Stomach smooth muscle (tissue), 2 donors: ENCODE results near the gene PPP2R2D.
"Not testable (repeated sequence)": the region's sequence is repeated elsewhere in the genome, so short reads cannot be mapped to it uniquely, and the experiment has no call there.

Experiments used
- H3K27ac ChIP-seq: one replicate; pipeline ENCODE4 v1.7.0; 2013; ENCODE audit warnings: mild to moderate bottlenecking, low read length, inconsistent platforms
- H3K27me3 ChIP-seq, 2 donors: one replicate each; pipeline ENCODE4 v1.7.0; 2013; ENCODE audit warnings: low read length in 2 of 2; ENCODE audit not compliant: insufficient read depth in 2 of 2, control insufficient read depth in 1 of 2
- H3K36me3 ChIP-seq, 2 donors: one replicate each; pipeline ENCODE4 v1.7.0; 2013; ENCODE audit warnings: low read length in 2 of 2; ENCODE audit not compliant: control insufficient read depth in 2 of 2, insufficient read depth in 2 of 2
- H3K4me1 ChIP-seq: one replicate; pipeline ENCODE4 v1.7.0; 2013; ENCODE audit warnings: low read length; ENCODE audit not compliant: control insufficient read depth, insufficient read depth
- H3K4me3 ChIP-seq, 2 donors: one replicate each; pipeline ENCODE4 v1.7.0; 2013; ENCODE audit warnings: low read length in 2 of 2
- H3K9ac ChIP-seq, 2 donors: one replicate each; pipeline ENCODE4 v1.7.0; 2013; ENCODE audit warnings: low read length in 2 of 2, mild to moderate bottlenecking in 1 of 2
- H3K9me3 ChIP-seq, 2 donors: one replicate each; pipeline ENCODE4 v1.7.0; 2013; ENCODE audit warnings: low read length in 2 of 2; ENCODE audit not compliant: control insufficient read depth in 2 of 2
- donor health status: healthy.
- donor health status: Pancreatic carcinoma.

Gene PPP2R2D

DNA sequence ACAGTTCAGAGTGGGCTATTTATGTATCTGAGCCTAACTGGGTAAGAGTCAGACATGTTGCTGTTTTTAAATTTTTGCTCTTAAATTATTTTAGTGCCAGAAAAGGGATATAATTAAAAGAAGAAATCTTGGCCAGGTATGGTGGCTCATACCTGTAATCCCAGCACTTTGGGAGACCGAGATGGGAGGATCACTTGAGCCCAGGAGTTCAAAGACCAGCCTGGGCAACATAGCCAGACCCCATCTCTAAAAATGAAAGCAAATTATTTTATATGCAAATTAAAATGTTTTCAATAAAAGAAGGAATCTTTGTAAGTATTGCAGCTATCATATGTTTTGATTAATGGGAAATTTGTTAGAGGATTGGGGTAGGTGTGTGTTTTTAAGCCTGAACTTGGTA lies 41.6 kb downstream of the PPP2R2D start:
- no peak overlapping the region for H3K27ac ChIP-seq
- H3K27me3 ChIP-seq, result no peaks in the 10 kb centered on the region
- H3K4me1 ChIP-seq, result peaks cover 6% of the 10 kb centered on the region
- no peaks in the 10 kb centered on the region for H3K9me3 ChIP-seq
- no peak overlapping the region for H3K4me3 ChIP-seq
- H3K9ac ChIP-seq, result no peak overlapping the region
- peaks cover 41 to 43% of the 10 kb centered on the region in 2 donors for H3K36me3 ChIP-seq

DNA sequence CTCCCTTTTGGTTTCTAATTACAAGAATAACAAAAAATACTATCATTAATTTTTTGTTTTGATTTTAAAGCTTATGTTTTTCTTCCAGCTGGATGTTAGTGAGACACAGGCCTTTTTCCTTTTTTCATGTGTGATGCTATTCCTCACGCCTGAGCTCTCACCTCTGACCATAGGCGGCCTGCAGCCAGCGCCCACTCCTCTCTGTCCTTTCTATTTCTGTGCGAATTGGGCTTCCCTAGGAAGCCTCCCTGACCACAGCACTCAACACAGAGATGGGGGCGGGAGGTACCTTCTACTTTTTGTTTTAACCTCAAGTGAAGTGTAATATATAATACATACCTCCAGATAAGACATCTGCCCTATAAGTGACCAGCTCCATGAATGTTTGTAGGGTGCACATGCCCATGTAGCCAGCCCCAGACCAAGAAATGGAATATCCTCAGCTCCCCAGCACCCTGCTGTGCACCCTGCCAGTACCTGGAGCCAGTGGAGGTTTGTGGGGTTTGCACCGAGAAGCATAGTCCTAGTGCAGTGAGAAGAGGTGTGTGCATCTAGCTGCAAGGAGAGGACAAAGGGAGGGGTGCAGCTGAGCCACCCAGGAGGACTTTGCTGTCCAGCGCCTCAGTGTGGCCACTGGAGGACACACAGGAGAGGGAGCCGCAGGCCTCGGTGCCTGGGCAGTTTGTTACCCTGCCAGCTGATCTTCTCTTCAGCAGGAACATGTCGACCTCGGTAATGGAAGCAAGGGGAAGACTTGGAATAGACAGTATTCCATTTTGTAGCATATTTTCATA lies 42.4 kb downstream of the PPP2R2D start:
- no peaks in the 10 kb centered on the region for H3K27me3 ChIP-seq
- no peak overlapping the region for H3K9ac ChIP-seq
- H3K36me3 ChIP-seq, result peaks cover 44 to 45% of the 10 kb centered on the region in 2 donors
- no peak overlapping the region for H3K27ac ChIP-seq
- H3K9me3 ChIP-seq, result no peaks in the 10 kb centered on the region
- peaks cover 6% of the 10 kb centered on the region for H3K4me1 ChIP-seq
- no peak overlapping the region for H3K4me3 ChIP-seq

DNA sequence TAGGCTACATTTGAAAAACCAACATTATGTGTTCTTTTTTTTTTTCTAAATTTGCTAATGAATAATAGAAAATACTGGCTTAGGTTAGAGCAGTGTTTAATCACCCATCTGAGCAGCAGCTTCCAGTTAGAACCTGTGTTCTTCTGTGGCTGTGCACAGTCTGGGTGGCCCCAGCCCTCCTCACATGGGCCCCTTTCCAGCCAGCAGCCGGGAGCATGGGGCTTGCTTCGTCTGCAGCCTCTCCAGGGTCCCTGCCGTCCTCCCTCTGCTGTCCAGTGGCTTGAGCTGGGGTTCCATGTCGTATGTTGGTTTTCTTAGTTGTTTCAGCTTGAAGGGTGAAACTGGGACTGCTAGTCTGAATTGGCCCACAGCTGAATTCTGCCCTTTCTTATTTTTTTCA lies 43.6 kb downstream of the PPP2R2D start:
- Histone ChIP-seq H3K4me3 (no peak overlapping the region), H3K4me1 (peaks cover 6% of the 10 kb centered on the region), H3K36me3 (peaks cover 50% of the 10 kb centered on the region in 2 donors), H3K9me3 (no peaks in the 10 kb centered on the region), H3K27me3 (no peaks in the 10 kb centered on the region), H3K27ac (no peak overlapping the region), H3K9ac (no peak overlapping the region)

DNA sequence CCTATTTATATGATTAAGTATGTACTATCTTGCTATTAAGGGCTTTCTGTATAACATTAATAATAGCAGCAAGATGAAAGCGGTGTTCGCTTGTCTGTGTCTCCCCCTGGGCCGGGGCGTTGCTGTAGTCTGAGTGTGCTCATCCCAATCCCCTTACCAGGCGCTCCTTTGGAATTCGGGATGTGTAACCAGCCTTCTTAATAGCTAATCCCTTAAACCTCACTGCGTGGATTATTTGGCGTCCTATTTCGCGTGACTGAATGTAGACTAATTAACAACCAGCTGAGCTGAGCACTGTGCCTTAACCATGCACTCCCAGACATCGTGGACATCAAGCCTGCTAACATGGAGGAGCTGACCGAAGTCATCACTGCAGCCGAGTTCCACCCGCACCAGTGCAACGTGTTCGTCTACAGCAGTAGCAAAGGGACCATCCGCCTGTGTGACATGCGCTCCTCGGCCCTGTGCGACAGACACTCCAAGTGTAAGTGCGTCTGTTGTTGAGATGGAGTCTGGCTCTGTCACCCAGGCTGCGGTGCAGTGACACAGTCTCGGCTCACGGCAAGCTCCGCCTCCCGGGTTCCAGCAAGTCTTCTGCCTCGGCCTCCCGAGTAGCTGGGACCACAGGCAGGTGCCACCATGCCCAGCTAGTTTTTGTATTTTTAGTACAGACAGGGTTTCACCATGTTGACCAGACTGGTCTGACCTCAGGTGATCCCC lies 44.3 kb downstream of the PPP2R2D start:
- H3K27ac ChIP-seq, result no peak overlapping the region

DNA sequence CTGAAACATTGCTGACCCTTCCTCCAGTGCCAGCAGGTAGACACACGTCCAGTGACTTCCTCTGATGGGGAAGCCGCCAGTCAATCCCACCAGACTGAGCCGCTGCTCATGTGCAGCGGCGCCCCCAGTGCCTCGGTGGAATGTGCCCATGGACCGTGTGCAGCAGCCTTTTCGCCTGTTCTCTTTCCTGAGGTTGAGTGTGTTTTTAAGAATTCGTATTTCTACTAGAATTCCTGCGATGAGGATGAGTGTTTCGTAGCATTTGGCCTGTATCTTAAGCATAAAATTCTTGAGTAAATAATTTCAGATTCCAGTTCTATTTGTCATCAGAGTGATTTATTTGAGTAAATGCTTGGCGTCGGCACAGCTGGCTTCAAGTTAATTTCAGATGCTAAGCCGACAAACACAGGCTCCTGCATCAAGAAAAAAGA lies 45.5 kb downstream of the PPP2R2D start:
- no peak overlapping the region for H3K27ac ChIP-seq
- H3K4me1 ChIP-seq, result peaks cover 6% of the 10 kb centered on the region
- H3K36me3 ChIP-seq, result peaks cover 53 to 57% of the 10 kb centered on the region in 2 donors
- H3K9me3 ChIP-seq, result no peaks in the 10 kb centered on the region
- no peak overlapping the region for H3K9ac ChIP-seq
- H3K4me3 ChIP-seq, result no peak overlapping the region
- H3K27me3 ChIP-seq, result no peaks in the 10 kb centered on the region

More for the DNA sequence above, 44.3 kb downstream of the PPP2R2D start:
- Histone ChIP-seq H3K4me3 (no peak overlapping the region), H3K9ac (no peak overlapping the region), H3K9me3 (no peaks in the 10 kb centered on the region), H3K4me1 (peaks cover 6% of the 10 kb centered on the region), H3K27me3 (no peaks in the 10 kb centered on the region), H3K36me3 (peaks cover 53 to 54% of the 10 kb centered on the region in 2 donors)

DNA sequence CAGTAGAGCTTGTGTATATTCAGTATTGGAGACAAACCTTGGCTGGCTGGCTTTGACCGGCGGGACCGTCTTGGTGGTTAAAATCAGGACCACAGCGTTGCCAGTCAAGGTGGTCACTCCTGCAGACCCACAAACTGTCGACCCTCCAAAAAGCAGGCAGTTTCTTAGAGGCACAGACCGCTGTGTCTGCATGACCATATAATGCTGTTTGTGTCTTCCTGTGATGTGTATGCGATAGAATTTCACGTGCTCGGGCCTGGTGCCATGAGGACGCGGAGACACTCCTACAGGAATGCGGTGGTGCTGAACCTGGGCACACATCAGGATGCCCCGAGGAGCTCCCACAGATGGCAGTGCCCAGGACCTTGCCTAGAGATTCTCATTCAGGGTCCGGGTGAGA lies 46.1 kb downstream of the PPP2R2D start:
- H3K36me3 ChIP-seq, result peaks cover 53 to 57% of the 10 kb centered on the region in 2 donors
- peaks cover 6% of the 10 kb centered on the region for H3K4me1 ChIP-seq
- H3K9me3 ChIP-seq, result no peaks in the 10 kb centered on the region
- no peak overlapping the region for H3K27ac ChIP-seq
- no peaks in the 10 kb centered on the region for H3K27me3 ChIP-seq
- no peak overlapping the region for H3K9ac ChIP-seq
- no peak overlapping the region for H3K4me3 ChIP-seq

DNA sequence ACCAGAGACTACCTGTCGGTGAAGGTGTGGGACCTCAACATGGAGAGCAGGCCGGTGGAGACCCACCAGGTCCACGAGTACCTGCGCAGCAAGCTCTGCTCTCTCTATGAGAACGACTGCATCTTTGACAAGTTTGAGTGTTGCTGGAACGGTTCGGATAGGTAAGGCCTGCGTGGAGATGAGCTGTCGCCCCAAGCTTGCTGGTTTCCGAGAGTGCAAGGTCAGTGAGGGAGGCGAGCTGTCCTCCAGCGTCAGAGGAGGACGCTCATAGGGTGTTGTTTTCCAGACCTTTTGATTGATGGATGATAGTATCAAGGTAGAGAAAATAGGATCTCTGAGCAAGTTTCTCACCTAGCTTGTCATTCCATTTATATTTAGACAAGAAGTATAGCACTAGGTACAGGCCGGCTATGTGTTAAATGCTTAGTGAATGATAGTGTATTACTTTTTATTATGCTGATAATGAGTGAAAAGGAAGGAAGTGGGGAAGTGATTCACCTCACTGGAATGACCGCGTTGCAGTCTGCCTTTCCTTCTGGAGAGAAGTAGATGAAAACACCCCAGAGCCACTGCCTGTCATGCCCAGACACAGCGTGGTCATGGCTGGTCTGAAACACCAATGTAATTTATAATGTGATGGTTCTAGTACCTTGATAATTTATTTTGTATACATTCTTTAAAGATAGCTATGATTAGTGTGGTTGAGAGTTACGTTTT lies 47.0 kb downstream of the PPP2R2D start:
- Histone ChIP-seq H3K27ac (no peak overlapping the region), H3K9ac (no peak overlapping the region), H3K36me3 (peaks cover 53 to 57% of the 10 kb centered on the region in 2 donors), H3K9me3 (no peaks in the 10 kb centered on the region), H3K27me3 (no peaks in the 10 kb centered on the region), H3K4me3 (no peak overlapping the region), H3K4me1 (peaks cover 6% of the 10 kb centered on the region)

DNA sequence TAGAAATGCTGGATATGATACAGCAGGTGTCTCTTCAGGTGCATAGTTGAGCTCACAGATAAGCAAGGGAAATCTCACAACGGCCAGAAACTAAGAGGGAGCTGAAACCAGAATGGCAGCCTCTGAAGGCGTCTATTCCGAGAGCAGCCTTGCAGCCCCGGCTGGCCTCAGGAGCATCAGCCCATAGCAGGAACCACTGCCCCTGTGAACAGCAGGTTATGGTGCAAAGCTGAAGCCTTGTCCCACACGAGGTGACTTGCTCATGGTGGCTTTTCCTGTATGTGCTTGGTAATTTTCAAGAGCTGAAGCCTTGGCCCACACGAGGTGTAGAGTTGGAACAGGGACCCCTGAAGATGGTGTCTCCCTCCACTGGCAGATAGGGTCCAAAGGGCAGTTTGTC lies 47.7 kb downstream of the PPP2R2D start:
- H3K9ac ChIP-seq, result no peak overlapping the region
- no peak overlapping the region for H3K27ac ChIP-seq
- H3K4me3 ChIP-seq, result no peak overlapping the region
- peaks cover 6% of the 10 kb centered on the region for H3K4me1 ChIP-seq
- peaks cover 53 to 57% of the 10 kb centered on the region in 2 donors for H3K36me3 ChIP-seq
- no peaks in the 10 kb centered on the region for H3K9me3 ChIP-seq
- no peaks in the 10 kb centered on the region for H3K27me3 ChIP-seq

DNA sequence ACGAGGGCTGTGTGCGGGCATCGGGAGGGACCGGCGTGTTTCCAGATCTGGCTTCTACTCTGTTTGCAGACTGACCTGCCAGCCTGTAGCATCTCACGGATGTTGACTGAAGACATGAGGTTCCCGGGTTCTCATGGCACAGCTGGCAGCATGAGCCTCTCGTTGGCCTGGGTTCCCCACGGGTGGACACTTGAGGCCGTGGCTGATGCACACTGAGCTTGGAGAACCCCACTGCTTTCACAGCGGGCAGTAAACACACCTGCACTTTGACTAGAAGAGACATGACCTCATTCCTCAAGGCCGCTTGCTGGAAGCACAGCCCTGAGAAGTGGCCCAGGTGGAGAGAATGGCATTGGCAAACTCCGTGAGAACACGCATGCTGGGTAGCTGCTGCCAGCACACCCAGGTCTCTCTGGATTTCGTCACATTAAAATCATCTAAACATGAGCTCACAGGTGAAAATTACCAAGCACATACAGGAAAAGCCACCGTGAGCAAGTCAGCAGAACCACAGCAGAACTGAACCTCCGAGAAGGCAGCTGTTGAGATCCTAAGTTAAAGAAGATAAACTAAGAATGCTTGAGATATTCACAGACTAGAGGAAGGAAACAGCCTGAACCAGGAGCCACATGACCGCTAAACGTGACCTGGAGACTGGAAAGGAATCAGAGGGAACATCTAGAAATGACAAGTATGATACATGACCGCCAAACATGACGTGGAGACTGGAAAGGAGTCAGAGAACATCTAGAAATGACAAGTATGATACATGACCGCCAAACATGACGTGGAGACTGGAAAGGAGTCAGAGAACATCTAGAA lies 48.4 kb downstream of the PPP2R2D start:
- no peaks in the 10 kb centered on the region for H3K27me3 ChIP-seq
- no peak overlapping the region for H3K4me3 ChIP-seq
- H3K4me1 ChIP-seq, result peaks cover 6% of the 10 kb centered on the region
- H3K27ac ChIP-seq, result no peak overlapping the region
- H3K9me3 ChIP-seq, result no peaks in the 10 kb centered on the region
- H3K36me3 ChIP-seq, result peaks cover 58 to 62% of the 10 kb centered on the region in 2 donors
- no peak overlapping the region for H3K9ac ChIP-seq

DNA sequence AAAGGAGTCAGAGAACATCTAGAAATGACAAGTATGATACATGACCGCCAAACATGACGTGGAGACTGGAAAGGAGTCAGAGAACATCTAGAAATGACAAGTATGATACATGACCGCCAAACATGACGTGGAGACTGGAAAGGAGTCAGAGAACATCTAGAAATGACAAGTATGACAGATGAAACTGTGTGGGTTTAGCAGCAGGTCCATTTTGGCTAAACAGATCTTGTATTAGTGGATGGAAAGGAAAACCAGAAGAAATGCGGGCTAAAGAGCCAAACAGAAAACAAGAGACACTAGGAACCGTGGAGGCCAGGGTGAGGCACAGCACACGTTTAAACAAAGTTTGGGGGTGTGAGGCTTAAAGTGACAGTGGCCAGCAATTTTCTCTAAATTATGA lies 49.1 kb downstream of the PPP2R2D start:
- H3K27me3 ChIP-seq, H3K4me3 ChIP-seq, H3K27ac ChIP-seq, H3K9ac ChIP-seq, H3K9me3 ChIP-seq, H3K4me1 ChIP-seq: not testable (repeated sequence)
- peaks cover 60 to 63% of the 10 kb centered on the region in 2 donors for H3K36me3 ChIP-seq
